Measurements from ENCODE around the gene CHAF1B. TPM values are rescaled to one million over a fixed set of nuclear protein-coding genes. Genes with fewer than 3 reads are reported as not detected.
"Not testable (repeated sequence)": the region's sequence is repeated elsewhere in the genome, so short reads cannot be mapped to it uniquely, and the experiment has no call there.

Gene CHAF1B
- total RNA-seq, 1 experiment from 2014 or later = 8.0 TPM

DNA sequence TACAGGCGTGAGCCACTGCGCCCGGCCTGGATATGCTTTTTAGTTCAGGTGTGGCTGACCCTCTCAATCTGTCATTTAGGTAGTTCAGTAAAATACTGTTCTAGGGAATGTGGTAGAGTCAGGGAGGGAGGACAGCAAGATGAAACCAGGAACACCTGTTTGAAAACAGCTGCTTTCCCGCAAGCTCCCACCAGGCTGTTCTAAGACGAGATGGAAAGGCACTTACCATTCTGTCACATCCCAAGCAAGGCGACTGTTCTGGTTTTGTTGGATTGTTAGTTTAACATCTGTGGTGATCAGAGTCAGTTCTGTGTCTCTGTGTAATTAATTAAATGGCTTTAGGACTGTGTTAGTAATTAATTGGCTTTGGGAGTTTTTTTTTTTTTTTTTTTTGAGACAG, 2.9 kb downstream of the CHAF1B start:
- DNase-seq (ENCODE audit: low spot score) = no peak

DNA sequence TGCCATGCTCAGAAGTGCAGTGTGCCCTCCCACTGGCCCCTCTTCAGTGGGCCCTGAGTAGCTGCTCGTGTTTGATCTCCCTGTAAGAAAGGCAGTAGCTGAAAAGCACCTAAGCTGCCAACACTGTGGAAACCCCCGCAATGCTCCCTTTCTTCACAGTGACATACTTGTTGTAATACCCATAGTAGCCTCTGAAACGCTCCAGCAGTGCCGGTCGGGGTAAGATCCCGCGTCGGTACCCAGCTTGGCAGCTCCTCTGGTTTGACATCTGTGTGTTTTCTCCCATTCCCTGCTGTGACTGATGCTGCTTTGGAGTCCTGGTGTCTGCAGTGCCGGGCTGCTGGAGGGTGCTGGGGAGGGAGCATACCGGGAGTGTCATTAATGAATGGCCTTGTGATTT, 3.6 kb downstream of the CHAF1B start:
- no peak for DNase-seq (ENCODE audit: low spot score)

- not testable (repeated sequence) for DNase-seq (ENCODE audit: low spot score)
These were observed 6.5 kb downstream of the CHAF1B start for GRCh38 chr21:36391649-36392048.

GRCh38 chr21:36395353-36396111, 10.3 kb downstream of the CHAF1B start:
- no peak for DNase-seq (ENCODE audit: low spot score)

DNA sequence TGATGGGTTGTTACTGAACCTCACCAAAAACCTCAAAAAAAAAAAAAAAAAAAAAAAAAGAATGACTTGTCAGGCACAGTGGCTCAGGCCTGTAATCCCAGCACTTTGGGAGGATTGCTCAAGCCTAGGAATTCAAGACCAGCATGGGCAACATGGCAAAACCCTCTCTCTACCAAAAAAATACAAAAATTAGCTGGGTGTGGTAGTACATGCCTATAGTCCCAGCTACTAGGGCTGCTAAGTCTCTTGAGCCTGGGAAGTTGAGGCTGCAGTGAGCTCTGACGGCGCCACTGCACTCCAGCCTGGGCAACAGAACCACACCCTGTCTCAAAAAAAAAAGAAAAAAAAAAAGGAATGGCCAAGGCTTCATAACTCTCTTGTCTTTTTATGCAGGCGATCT, 11.1 kb downstream of the CHAF1B start:
- DNase-seq (ENCODE audit: low spot score) = no peak

GRCh38 chr21:36396971-36397370, 11.8 kb downstream of the CHAF1B start:
- no peak for DNase-seq (ENCODE audit: low spot score)

DNA sequence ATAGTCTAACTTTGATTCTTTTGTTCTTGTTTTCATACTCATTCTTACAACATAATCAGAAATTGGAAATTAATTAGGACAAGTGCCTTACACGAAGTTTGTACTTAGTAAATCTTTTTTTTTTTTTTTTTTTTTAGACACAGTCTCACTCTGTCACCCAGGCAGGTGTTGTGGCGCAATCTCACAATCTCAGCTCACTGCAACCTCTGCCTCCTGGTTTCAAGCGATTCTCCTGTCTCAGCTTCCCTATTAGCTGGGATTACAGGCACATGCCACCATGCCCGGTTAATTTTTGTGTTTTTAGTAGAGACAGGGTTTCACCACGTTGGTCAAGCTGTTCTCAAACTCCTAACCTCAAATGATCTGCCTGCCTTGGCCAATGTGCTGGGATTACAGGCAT, 12.4 kb downstream of the CHAF1B start:
- DNase-seq (ENCODE audit: low spot score) = no peak

GRCh38 chr21:36399736-36400135, 14.5 kb downstream of the CHAF1B start:
- not testable (repeated sequence) for DNase-seq (ENCODE audit: low spot score)

GRCh38 chr21:36400719-36401118, 15.5 kb downstream of the CHAF1B start:
- no peak for DNase-seq (ENCODE audit: low spot score)

DNA sequence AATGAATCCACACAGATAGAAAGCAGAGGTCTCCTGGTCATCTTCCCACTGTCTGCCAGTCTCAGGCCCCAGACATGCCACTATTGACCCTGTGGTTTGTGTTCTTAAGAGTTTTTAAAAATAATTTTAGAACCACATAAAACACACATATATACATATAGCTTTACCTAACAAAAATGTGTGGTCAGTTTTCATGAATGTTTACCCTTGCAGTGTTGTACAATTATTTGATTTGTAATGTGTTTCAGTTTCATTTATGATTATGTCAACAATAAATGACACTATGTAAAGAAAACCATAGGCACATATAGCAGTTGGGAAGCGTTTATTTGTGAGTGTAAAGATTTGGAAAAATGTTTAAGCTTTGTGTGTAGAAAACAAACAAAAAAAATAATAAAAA, 17.1 kb downstream of the CHAF1B start:
- no peak for DNase-seq (ENCODE audit: low spot score)

DNA sequence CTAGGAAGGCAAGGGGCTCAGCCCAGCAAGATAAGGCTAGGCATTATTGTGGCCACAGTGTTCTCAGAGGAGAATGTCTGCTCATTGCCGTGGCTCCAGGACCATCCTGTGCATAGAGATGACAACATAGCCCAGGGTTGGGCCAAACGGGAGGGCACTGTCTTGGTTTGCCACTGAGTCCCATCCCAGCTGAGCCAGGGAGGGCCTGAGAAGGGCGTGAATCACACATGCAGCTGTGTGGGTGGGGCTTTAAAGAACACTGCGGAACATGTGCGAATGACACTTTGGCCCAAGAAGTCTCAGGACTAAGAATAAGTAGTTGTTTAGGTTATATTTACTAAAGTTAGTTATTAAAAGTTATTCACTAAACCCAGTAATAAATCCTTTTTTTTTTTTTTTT, 18.5 kb downstream of the CHAF1B start:
- DNase-seq (ENCODE audit: low spot score) = no peak

- no peak for DNase-seq (ENCODE audit: low spot score)
These were observed 23.4 kb downstream of the CHAF1B start for GRCh38 chr21:36408568-36408967.

DNA sequence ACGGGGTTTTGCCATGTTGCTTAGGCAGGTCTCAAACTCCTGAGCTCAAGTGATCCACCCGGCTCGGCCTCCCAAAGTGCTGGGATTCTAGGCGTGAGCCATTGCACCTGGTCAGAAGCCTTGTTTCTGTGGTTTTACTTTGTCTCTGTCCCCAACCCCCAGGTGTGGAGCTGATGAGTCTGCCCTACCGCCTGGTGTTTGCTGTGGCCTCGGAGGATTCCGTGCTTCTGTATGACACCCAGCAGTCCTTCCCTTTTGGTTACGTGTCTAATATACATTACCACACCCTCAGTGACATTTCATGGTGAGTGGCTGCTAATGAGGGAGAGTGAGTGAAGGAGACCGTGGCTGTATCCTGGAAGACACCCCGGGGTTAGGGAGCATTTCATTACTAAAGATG, 26.1 kb downstream of the CHAF1B start:
- DNase-seq (ENCODE audit: low spot score) = no peak

GRCh38 chr21:36412916-36413315, 27.7 kb downstream of the CHAF1B start:
- DNase-seq (ENCODE audit: low spot score) = no peak

GRCh38 chr21:36415375-36415774, 30.2 kb downstream of the CHAF1B start:
- no peak for DNase-seq (ENCODE audit: low spot score)

DNA sequence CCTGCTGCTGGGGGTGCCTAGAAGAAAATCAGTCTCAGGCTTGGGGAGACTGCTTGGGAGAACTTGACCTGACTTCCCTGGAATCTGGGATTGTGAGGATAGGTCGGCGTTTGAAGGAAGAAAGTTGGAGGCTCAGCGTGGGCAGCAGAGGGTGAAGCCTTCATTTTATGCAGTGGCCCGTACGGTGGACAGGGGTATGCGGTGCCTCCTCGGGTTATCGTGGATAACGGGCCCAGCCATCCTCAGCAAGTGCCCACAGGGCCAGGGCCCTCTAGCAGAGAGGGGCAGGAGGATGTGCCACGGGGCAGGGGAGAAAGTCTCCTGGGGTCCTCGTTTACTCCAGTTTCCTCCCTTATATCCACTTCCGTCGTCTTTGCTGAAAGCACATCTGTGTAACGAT, 34.0 kb downstream of the CHAF1B start:
- DNase-seq (ENCODE audit: low spot score) = no peak

- peak; percentile 78 for DNase-seq (ENCODE audit: low spot score)
These were observed 34.8 kb downstream of the CHAF1B start for GRCh38 chr21:36419996-36420395.

DNA sequence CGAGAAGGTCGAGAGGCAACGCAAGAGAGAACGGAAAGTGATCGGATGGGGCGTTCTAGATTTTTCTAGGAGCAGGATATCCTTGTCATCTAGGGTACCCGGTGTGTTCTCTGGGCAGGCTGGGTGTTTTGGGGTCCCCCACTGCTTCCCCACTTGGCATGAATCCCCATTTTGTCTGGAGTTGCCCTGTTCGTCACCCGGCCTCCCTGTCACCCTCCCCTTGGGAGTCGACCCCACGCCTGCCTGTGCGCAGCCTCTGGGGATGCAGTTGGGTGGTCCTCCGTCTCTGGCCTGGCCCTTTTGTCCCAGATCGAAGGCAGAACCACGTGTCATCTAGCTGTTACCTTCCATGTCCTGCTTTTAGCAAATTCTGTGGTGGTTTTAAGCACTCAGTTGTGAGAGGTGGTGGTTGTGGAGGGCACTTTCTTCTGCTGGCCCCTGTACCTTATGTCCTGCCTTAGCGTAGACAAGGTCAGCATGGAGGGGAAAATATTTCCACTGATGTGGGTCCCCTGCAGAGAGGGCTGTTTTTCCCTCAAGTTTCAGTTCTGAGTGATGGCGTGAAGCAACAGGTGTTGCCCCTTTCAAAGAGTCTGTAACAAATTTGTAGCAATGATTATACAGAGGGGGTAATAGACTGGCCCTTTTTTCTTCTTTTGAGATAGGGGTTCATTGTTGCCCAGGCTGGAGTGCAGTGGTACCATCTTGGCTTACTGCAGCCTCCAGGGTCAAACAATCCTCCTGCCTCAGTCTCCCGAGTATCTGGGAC, 35.6 kb downstream of the CHAF1B start:
- DNase-seq (ENCODE audit: low spot score) = no peak

DNA sequence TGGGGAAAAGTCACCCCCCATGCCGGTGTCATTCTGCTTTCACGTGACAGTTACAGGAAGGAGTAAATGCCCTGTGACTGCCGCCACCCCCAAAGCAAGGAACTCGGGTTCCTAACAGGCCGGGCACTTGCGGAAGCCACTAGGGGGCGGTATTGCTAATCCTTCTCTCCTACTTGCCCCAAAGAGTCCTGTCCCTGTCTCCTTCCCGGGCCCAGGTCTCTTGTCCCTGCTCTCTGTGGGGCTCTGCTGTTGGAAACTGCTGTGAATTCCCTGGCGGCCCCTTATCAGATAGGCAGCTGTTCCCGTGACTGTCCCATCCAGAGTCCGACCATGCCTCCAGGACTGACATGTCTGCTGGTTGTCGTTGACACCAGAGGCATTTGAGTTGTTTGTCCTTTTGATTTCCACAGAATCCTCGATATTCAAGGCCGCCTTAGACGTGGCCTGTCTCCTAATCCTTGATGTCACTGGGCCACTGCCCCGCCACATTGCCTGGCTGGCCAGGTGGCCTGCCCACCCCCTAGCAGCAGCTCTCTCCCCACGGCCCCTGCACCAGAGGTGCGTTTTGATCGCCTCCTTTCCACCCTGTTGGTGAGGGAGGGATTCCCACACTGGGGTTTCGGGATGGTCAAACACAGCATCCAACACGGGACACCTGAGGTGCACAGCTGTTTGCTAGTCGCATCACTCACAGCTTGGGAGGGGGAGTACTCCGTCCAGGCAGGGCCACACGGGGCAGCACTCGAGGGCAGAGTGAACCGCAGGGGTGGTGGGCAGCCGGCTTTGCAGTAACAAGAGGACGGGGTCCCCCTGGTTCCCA, 37.3 kb downstream of the CHAF1B start:
- peak; percentile 55 for DNase-seq (ENCODE audit: low spot score)

GRCh38 chr21:36423771-36424433, 38.7 kb downstream of the CHAF1B start:
- no peak for DNase-seq (ENCODE audit: low spot score)

DNA sequence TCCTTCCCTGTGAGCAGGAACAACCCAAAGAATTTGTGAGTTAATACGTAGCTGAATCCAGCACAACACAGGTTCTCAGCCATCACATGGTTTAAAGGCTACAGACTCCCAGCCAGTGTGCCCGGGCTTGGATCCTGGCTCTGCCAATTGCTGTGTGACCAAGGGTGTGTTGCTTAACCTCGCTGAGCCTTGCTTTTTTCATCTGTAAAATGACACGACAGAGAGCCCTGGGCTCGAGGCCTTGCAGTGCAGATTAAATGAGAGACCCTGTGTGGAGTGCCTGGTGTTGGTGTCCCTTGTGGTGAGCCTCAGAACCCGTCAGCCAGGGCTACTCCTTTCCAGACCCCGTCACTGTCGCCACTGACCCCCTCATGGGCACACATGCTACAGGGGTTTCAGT, 39.4 kb downstream of the CHAF1B start:
- no peak for DNase-seq (ENCODE audit: low spot score)

GRCh38 chr21:36425286-36425685, 40.1 kb downstream of the CHAF1B start:
- DNase-seq (ENCODE audit: low spot score) = no peak

Measured in HT-29 (cell line).